HFF-Myc (cell line): ENCODE measurements around the gene NOL4L.

Experiments
- DNase-seq: peaks from one replicate; pipeline ENCODE4 v3.0.0-alpha.2; 2011; ENCODE audit warnings: low read depth; ENCODE audit errors: extremely low read depth
- H3K4me3 ChIP-seq: replicated peaks from 2 replicates; pipeline ENCODE4 v1.5.1; 2011; ENCODE audit warnings: low read depth, mild to moderate bottlenecking, control low read depth, low read length
- TF ChIP-seq, protein P1 (sequence below): IDR thresholded peaks from 2 replicates; pipeline ENCODE4 v1.5.1; 2012; ENCODE audit warnings: mild to moderate bottlenecking, low read depth, low read length, control low read depth; ENCODE audit errors: missing control alignments

NOL4L gene

DNA sequence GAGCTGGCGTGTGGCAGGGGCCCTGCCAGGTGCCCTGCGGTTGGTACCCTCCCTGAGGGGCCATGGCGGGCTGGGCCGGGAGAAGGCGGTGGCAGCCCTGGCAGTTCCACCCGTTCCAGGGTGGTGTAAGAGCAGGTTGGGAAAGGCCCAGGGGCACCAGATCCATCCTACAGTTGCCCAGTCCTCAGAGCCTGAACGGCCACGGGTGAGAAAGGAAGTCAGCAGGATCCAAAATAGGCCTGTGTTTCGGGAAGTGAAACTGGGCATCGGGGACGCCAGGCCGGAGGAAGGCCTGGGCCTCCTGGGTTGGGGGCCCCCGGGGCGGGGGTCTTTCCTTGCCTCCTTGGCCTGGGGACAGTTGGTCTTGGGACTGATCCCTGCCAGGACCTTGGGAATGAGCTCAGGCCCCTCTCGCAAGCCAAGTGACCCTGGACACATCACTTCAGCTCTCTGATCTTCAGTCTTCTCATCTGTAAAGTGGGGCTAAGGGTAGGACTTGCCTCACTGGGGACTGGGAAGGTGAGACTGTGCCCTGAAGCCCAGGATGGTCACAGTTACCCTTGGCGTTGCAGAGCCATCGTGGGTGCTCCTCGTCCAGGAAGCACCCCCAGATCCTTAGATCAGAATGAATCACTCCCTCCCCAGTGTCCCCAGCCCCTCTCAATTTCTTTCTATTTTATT, 18.1 kb upstream of the NOL4L start:
- no peak for DNase-seq
- TF ChIP-seq, protein P1, sequence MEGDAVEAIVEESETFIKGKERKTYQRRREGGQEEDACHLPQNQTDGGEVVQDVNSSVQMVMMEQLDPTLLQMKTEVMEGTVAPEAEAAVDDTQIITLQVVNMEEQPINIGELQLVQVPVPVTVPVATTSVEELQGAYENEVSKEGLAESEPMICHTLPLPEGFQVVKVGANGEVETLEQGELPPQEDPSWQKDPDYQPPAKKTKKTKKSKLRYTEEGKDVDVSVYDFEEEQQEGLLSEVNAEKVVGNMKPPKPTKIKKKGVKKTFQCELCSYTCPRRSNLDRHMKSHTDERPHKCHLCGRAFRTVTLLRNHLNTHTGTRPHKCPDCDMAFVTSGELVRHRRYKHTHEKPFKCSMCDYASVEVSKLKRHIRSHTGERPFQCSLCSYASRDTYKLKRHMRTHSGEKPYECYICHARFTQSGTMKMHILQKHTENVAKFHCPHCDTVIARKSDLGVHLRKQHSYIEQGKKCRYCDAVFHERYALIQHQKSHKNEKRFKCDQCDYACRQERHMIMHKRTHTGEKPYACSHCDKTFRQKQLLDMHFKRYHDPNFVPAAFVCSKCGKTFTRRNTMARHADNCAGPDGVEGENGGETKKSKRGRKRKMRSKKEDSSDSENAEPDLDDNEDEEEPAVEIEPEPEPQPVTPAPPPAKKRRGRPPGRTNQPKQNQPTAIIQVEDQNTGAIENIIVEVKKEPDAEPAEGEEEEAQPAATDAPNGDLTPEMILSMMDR = no peak
- H3K4me3 ChIP-seq = no peak overlapping the region

DNA sequence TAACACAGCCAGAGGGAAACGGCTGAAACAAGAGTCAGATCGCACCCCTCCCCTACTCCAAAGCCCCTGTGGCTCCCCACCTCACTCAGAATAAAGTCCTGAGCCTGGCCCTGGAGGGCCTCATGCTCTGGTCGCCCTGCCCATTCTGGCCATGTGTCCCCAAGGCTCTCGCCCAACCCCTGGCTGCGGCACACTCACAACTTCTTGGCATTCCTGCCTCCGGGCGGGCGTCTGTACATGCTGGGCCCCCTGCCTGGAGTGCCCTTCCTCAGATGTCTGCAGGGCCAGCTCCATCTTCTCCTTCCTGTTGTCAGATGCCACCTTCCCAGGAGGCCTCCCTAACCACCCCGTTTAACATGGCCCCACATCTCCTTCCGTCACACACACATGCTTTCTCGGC, 17.1 kb upstream of the NOL4L start:
- TF ChIP-seq, protein P1 = no peak
- no peak overlapping the region for H3K4me3 ChIP-seq
- no peak for DNase-seq

DNA sequence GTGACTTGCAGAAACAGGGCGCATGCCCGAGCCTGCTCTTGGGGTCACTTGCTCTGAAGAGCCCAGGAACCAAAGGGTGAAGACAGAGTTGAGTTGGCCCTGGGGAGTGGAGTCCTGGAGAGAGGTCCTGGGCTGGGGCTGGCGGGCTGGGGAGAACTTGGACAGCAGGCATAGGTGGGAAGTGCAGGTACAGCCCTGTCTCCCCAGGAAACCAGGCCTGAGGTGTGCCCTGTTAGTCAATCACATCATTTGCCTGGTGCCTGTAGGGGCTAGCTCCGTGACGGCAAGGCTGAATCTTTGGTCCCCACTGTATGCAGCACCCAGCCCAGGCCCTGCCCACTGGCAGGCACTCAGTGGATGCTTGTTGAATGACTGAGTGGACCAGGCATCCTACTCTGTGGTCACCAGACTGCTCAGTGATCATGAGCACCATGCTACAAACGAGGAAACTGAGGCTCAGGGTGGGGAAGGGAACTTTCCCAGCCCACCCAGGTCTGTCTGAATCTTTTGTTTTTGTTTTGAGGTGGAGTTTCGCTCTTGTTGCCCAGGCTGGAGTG, 15.6 kb upstream of the NOL4L start:
- H3K4me3 ChIP-seq = no peak overlapping the region
- TF ChIP-seq, protein P1 = no peak
- DNase-seq = no peak

DNA sequence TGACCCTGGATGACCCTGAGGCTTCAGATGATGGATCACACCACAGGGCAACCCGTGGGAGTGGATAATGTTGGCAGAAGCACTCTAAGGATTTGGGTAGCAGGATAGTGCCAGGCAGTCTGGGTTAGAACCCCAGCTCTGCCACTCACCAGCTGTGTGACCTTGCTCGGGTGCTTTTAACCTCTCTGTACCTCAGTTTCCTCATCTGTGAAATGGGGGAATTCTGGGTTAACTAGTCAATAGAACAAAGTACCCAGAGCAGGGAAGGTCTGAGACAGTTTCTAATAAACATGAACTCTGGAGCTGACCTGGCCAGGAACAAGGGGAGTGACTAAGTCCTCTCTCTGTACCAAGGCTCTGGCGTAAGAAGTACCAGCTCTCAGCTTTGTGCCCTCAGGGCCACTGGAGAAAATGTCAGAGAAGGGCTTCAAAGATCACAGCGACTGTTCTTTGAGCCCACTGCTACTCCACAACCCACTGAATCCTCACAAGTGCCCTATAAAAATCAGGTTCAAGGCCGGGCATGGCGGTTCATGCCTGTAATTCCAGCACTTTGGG, 14.7 kb upstream of the NOL4L start:
- no peak for DNase-seq
- no peak overlapping the region for H3K4me3 ChIP-seq
- TF ChIP-seq, protein P1 = no peak

DNA sequence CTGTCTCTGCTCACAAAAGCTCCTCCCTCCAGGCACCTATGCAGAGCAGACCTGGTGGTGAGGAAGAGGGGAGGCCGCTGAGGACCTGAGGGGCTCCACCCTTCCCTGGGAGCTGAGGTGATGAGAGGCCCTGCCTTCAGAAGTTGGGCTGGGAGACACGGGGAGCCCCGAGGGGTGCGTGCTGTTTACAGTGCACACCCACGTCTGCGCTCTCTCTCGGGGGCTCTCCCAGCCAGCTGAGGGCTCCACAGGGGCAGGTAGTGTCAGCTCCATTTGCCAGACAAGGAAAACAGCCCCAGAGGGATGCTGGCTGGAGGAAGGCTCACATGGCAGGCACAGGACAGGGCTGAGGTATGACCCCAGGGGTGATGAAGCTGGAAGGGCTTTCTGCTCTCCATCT, 13.5 kb upstream of the NOL4L start:
- TF ChIP-seq, protein P1 = no peak
- no peak overlapping the region for H3K4me3 ChIP-seq
- no peak for DNase-seq

DNA sequence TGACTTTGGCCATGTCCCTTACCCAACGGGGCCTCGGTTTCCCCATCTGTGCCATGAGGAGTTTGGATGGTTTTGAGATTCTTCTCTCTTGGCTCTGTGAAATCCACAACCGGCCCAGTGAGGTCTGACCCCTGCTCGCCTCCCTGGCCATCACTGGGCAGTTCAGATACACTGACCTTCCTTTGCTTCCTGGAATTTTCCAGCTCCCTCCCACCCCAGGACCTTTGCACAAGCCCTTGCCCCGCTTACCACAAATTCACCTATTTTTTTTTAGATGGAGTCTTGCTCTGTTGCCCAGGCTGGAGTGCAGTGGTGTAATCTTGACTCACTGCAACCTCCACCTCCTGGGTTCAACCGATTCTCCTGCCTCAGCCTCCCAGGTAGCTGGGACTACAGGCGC, 12.6 kb upstream of the NOL4L start:
- H3K4me3 ChIP-seq = no peak overlapping the region
- DNase-seq = no peak
- TF ChIP-seq, protein P1 = no peak
